Measurements from ENCODE around the gene YJEFN3. TPM values are rescaled to one million over a fixed set of nuclear protein-coding genes. Genes with fewer than 3 reads are reported as not detected.
A peak's percentile ranks its signal among the peaks of the same experiment; 100 is the strongest.

Gene YJEFN3
- polyA plus RNA-seq, 2 of the 4 experiments (the other 2 are of a cell fraction), result 3.2 to 7.2 TPM

DNA sequence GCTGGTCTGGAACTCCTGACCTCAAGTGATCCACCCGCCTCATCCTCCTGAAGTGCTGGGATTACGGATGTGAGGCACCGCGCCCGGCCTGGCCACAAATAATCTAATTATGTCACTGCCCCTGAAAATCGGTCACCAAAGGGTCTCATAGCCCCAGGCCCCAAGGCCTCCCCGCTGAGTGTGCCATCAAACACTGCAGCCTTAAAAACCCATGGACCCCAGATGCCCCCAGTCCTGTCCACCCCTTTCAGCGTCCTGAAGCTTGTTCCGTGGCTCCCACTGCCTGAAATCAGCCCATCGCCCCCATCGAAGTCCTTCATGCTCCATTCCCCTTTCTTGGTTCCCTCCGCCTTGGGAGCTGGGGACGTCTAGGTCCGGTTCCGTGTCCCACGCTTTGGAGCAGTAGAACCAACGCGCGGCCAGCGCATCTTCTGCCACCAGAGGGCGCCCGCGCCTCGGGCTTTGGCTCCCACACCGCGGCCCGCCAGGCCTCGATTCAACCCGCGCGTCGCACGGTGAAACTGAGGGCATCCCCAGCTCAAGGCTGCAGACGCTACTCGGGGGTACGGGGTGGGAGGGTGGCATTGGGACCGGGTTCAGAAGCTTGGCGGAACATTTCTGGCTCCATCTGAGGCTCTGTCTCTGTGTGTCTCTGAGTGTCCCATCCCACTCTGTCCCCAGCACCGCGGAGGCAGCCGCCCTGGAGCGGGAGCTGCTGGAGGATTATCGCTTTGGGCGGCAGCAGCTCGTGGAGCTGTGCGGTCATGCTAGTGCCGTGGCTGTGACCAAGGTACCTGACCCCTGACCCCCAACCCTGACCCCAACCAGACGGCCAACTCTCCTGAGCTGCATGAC lies 3.5 kb downstream of the YJEFN3 start:
- no peak overlapping the region for H3K27ac ChIP-seq
- TF ChIP-seq, protein P1, sequence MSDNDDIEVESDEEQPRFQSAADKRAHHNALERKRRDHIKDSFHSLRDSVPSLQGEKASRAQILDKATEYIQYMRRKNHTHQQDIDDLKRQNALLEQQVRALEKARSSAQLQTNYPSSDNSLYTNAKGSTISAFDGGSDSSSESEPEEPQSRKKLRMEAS (IDR thresholded peaks at IDR 0.05), result 0 out of 2 replicates have a peak, but pooled peaks have one; percentile 36
- TF ChIP-seq SMC3 (IDR thresholded peaks at IDR 0.05) (peak; percentile 72), GATA3 (IDR thresholded peaks at IDR 0.05; ENCODE audit: borderline replicate concordance) (no peak), RAD21 (conservative IDR thresholded peaks at IDR 0.05 in 1 of 2, IDR thresholded peaks at IDR 0.05 in 1 of 2) (peak; percentile 71 to 80)
- TF ChIP-seq, protein P2, sequence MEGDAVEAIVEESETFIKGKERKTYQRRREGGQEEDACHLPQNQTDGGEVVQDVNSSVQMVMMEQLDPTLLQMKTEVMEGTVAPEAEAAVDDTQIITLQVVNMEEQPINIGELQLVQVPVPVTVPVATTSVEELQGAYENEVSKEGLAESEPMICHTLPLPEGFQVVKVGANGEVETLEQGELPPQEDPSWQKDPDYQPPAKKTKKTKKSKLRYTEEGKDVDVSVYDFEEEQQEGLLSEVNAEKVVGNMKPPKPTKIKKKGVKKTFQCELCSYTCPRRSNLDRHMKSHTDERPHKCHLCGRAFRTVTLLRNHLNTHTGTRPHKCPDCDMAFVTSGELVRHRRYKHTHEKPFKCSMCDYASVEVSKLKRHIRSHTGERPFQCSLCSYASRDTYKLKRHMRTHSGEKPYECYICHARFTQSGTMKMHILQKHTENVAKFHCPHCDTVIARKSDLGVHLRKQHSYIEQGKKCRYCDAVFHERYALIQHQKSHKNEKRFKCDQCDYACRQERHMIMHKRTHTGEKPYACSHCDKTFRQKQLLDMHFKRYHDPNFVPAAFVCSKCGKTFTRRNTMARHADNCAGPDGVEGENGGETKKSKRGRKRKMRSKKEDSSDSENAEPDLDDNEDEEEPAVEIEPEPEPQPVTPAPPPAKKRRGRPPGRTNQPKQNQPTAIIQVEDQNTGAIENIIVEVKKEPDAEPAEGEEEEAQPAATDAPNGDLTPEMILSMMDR (IDR thresholded peaks at IDR 0.05), result peak; percentile 68
- ATAC-seq (peak; percentile 54 to 84; a peak in 5 of 6 replicates), FAIRE-seq (no peak), DNase-seq (ENCODE audit: low read depth in 1 of 2, low spot score in 1 of 2) (peak; percentile 41 to 53)
- H3K4me2 ChIP-seq, result no peak overlapping the region
- WGBS (ENCODE audit: missing lambda C conversion rate), result 47% methylated on average over 10 of the region's 48 CpGs
- POLR2A ChIA-PET, result interaction anchor here (0.9 kb wide), 1 partner anchor 132 kb away, joined by 6 read pairs; no protein-coding TSS in a partner anchor
- no peak overlapping the region for H3K4me3 ChIP-seq
- CTCF ChIA-PET, result interaction anchor here (0.6 to 6.4 kb wide), 31 partner anchors 9 to 130 kb away, joined by 3 to 79 read pairs (median 5); partner anchors contain the start of genes GMIP and NDUFA13
- no peaks in the 10 kb centered on the region for H3K4me1 ChIP-seq
- no peaks in the 10 kb centered on the region for H3K9me3 ChIP-seq

DNA sequence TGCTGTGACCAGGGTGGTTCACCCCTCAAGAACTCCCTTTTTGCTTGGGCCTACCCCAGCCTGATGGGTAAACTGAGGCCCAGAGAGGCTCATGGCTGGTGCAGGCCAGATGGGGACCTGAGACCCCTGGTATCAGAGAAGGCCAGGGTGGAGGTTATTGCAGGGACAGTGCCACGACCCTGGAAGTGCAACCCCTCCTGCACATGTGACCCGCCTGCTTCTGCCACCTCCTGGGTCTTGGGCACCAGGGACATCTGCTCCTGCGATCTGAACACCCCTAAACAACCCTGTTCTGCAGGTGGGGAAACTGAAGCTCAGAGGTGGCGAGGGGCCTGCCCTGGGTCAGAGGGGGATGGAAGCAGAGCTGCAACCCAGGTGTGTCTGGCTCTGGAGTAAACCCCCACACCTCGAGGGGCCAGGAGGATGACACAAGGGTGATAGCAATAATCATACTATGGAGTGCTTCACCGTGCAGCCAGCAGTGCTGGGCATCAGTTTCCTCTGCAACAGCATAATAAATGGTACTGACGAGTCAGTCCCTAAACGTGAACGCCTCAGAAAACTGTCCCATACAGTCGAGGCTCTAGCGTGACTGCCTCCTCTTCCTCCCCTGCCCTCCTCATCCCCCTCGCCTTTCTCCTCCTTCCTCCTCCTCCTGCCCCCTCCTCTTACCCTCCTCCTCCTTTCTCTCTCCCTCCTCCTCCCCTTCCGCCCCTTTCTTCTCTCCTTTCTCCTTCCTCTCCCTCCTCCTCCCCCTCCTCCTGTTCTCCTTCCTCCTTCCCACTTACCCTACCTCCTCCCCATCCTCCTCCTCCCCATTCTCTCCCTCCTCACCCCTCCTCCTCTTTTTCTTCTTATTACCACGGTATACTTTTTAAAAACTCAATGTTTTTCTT lies 4.3 kb downstream of the YJEFN3 start:
- POLR2A ChIA-PET, result no interaction called here
- ATAC-seq (peak in 1 of 2 experiments; percentile 5; a peak in 3 of 6 replicates), FAIRE-seq (no peak), DNase-seq (ENCODE audit: low read depth in 1 of 2, low spot score in 1 of 2) (no peak)
- H3K27ac ChIP-seq, result no peak overlapping the region
- no peaks in the 10 kb centered on the region for H3K9me3 ChIP-seq
- no peaks in the 10 kb centered on the region for H3K4me1 ChIP-seq
- H3K4me3 ChIP-seq, result no peak overlapping the region
- TF ChIP-seq HDAC2 (IDR thresholded peaks at IDR 0.05), result no peak
- TF ChIP-seq, protein P3, sequence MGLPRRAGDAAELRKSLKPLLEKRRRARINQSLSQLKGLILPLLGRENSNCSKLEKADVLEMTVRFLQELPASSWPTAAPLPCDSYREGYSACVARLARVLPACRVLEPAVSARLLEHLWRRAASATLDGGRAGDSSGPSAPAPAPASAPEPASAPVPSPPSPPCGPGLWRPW (IDR thresholded peaks at IDR 0.05), result no peak
- TF ChIP-seq GATA3 (IDR thresholded peaks at IDR 0.05; ENCODE audit: borderline replicate concordance), result no peak
- no peak for TF ChIP-seq ZFP36 (IDR thresholded peaks at IDR 0.05; ENCODE audit: borderline replicate concordance, partially characterized antibody)
- no peak for TF ChIP-seq FOXS1 (CRISPR knock-in tag; IDR thresholded peaks at IDR 0.05)
- TF ChIP-seq HEYL (CRISPR knock-in tag; IDR thresholded peaks at IDR 0.05), result no peak
- no peak for TF ChIP-seq NPAS2 (CRISPR knock-in tag; IDR thresholded peaks at IDR 0.05; ENCODE audit: borderline replicate concordance)
- no peak for TF ChIP-seq POLR2A (IDR thresholded peaks at IDR 0.05; ENCODE audit: low read length)
- no peak for TF ChIP-seq RARB (CRISPR knock-in tag; IDR thresholded peaks at IDR 0.05)
- TF ChIP-seq, protein P4, sequence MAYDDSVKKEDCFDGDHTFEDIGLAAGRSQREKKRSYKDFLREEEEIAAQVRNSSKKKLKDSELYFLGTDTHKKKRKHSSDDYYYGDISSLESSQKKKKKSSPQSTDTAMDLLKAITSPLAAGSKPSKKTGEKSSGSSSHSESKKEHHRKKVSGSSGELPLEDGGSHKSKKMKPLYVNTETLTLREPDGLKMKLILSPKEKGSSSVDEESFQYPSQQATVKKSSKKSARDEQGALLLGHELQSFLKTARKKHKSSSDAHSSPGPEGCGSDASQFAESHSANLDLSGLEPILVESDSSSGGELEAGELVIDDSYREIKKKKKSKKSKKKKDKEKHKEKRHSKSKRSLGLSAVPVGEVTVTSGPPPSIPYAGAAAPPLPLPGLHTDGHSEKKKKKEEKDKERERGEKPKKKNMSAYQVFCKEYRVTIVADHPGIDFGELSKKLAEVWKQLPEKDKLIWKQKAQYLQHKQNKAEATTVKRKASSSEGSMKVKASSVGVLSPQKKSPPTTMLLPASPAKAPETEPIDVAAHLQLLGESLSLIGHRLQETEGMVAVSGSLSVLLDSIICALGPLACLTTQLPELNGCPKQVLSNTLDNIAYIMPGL (CRISPR knock-in tag; IDR thresholded peaks at IDR 0.05; ENCODE audit: borderline replicate concordance), result no peak
- TF ChIP-seq RAD21 (conservative IDR thresholded peaks at IDR 0.05 in 1 of 2, IDR thresholded peaks at IDR 0.05 in 1 of 2), result no peak
- no peak for TF ChIP-seq FOSL2 (IDR thresholded peaks at IDR 0.05)
- no peak for TF ChIP-seq FOSL2 (CRISPR knock-in tag; IDR thresholded peaks at IDR 0.05)
- no peak for TF ChIP-seq CBX8 (IDR thresholded peaks at IDR 0.05)
- TF ChIP-seq KDM5A (IDR thresholded peaks at IDR 0.05), result no peak
- no peak for TF ChIP-seq JUNB (IDR thresholded peaks at IDR 0.05)
- TF ChIP-seq SMC3 (IDR thresholded peaks at IDR 0.05), result no peak
- 59% methylated on average over 9 of the region's 14 CpGs for WGBS (ENCODE audit: missing lambda C conversion rate)
- CTCF ChIA-PET, result interaction anchor here (0.7 to 6.4 kb wide), 25 partner anchors 8 to 125 kb away, joined by 3 to 79 read pairs (median 5); partner anchors contain the start of gene GMIP
- H3K4me2 ChIP-seq, result no peak overlapping the region

Data from A549 (cell line).